IPS-15b (cell line): ENCODE data around the gene SUN1.
"Not testable (repeated sequence)": the region's sequence is repeated elsewhere in the genome, so short reads cannot be mapped to it uniquely, and the experiment has no call there.

Source experiments
- H3K27me3 ChIP-seq: one replicate; pipeline ENCODE4 v1.6.1; 2013; ENCODE audit warnings: low read length; ENCODE audit not compliant: control insufficient read depth, insufficient read depth
- H3K36me3 ChIP-seq: one replicate; pipeline ENCODE4 v1.6.1; 2013; ENCODE audit warnings: low read length; ENCODE audit not compliant: control insufficient read depth, insufficient read depth
- H3K4me1 ChIP-seq: one replicate; pipeline ENCODE4 v1.6.1; 2013; ENCODE audit warnings: mild to moderate bottlenecking, low read length; ENCODE audit not compliant: control insufficient read depth, insufficient read depth
- H3K4me3 ChIP-seq: one replicate; pipeline ENCODE4 v1.5.1; 2013; ENCODE audit warnings: low read depth, low read length
- H3K9ac ChIP-seq: one replicate; pipeline ENCODE4 v1.6.1; 2013; ENCODE audit warnings: low read depth, mild to moderate bottlenecking, low read length
- H3K9me3 ChIP-seq: one replicate; pipeline ENCODE4 v1.6.1; 2013; ENCODE audit warnings: mild to moderate bottlenecking, low read length; ENCODE audit not compliant: control insufficient read depth, insufficient read depth

SUN1 gene

GRCh38 chr7:794671-795329 is 37.5 kb upstream of the SUN1 start:
- Histone ChIP-seq H3K9me3 (no peaks in the 10 kb centered on the region), H3K4me1 (no peaks in the 10 kb centered on the region), H3K36me3 (no peaks in the 10 kb centered on the region), H3K27me3 (no peaks in the 10 kb centered on the region), H3K4me3 (no peak overlapping the region), H3K9ac (no peak overlapping the region)

GRCh38 chr7:796434-797169 is 35.7 kb upstream of the SUN1 start:
- not testable (repeated sequence) for H3K27me3 ChIP-seq, H3K9me3 ChIP-seq, H3K36me3 ChIP-seq, H3K4me3 ChIP-seq, H3K4me1 ChIP-seq, H3K9ac ChIP-seq

- H3K4me3 ChIP-seq = no peak overlapping the region
- H3K4me1 ChIP-seq = no peaks in the 10 kb centered on the region
- H3K27me3 ChIP-seq = no peaks in the 10 kb centered on the region
- no peaks in the 10 kb centered on the region for H3K9me3 ChIP-seq
- no peaks in the 10 kb centered on the region for H3K36me3 ChIP-seq
- no peak overlapping the region for H3K9ac ChIP-seq
These were observed 33.3 kb upstream of the SUN1 start for GRCh38 chr7:798921-799470.

GRCh38 chr7:800692-801091 is 31.6 kb upstream of the SUN1 start:
- no peak overlapping the region for H3K4me3 ChIP-seq
- no peaks in the 10 kb centered on the region for H3K4me1 ChIP-seq

GRCh38 chr7:801351-801750 is 30.9 kb upstream of the SUN1 start:
- not testable (repeated sequence) for H3K36me3 ChIP-seq, H3K9me3 ChIP-seq, H3K27me3 ChIP-seq, H3K4me1 ChIP-seq, H3K9ac ChIP-seq, H3K4me3 ChIP-seq

More at GRCh38 chr7:800692-801091, 31.6 kb upstream of the SUN1 start:
- Histone ChIP-seq H3K9ac (no peak overlapping the region), H3K36me3 (no peaks in the 10 kb centered on the region), H3K27me3 (no peaks in the 10 kb centered on the region), H3K9me3 (no peaks in the 10 kb centered on the region)

- H3K36me3 ChIP-seq = no peaks in the 10 kb centered on the region
- no peaks in the 10 kb centered on the region for H3K4me1 ChIP-seq
- no peak overlapping the region for H3K4me3 ChIP-seq
- H3K9me3 ChIP-seq = no peaks in the 10 kb centered on the region
- H3K9ac ChIP-seq = no peak overlapping the region
- H3K27me3 ChIP-seq = no peaks in the 10 kb centered on the region
These were observed 30.3 kb upstream of the SUN1 start for GRCh38 chr7:801940-802381.

- Histone ChIP-seq H3K4me3 (no peak overlapping the region), H3K36me3 (no peaks in the 10 kb centered on the region), H3K27me3 (no peaks in the 10 kb centered on the region), H3K4me1 (no peaks in the 10 kb centered on the region), H3K9ac (no peak overlapping the region), H3K9me3 (no peaks in the 10 kb centered on the region)
These were observed 29.6 kb upstream of the SUN1 start for GRCh38 chr7:802500-803242.

GRCh38 chr7:803243-803635 is 29.0 kb upstream of the SUN1 start:
- Histone ChIP-seq H3K4me3 (no peak overlapping the region), H3K4me1 (no peaks in the 10 kb centered on the region), H3K9me3 (no peaks in the 10 kb centered on the region), H3K9ac (no peak overlapping the region), H3K36me3 (no peaks in the 10 kb centered on the region), H3K27me3 (no peaks in the 10 kb centered on the region)

GRCh38 chr7:803796-804195 is 28.5 kb upstream of the SUN1 start:
- H3K36me3 ChIP-seq, H3K27me3 ChIP-seq, H3K9me3 ChIP-seq, H3K4me3 ChIP-seq, H3K4me1 ChIP-seq, H3K9ac ChIP-seq: not testable (repeated sequence)

GRCh38 chr7:805261-805660 is 27.0 kb upstream of the SUN1 start:
- Histone ChIP-seq H3K4me3 (no peak overlapping the region), H3K4me1 (no peaks in the 10 kb centered on the region)

GRCh38 chr7:815284-816216 is 16.7 kb upstream of the SUN1 start:
- Histone ChIP-seq H3K36me3 (no peaks in the 10 kb centered on the region), H3K4me1 (peaks cover 17% of the 10 kb centered on the region), H3K9me3 (no peaks in the 10 kb centered on the region), H3K27me3 (no peaks in the 10 kb centered on the region), H3K9ac (peak overlapping the region; percentile 66), H3K4me3 (peak overlapping the region; percentile 63)

More at GRCh38 chr7:805261-805660, 27.0 kb upstream of the SUN1 start:
- Histone ChIP-seq H3K27me3 (no peaks in the 10 kb centered on the region), H3K9ac (no peak overlapping the region), H3K9me3 (no peaks in the 10 kb centered on the region), H3K36me3 (no peaks in the 10 kb centered on the region)
